HepG2 (cell line): ENCODE data around the gene CNP. TPM values are rescaled to one million over a fixed set of nuclear protein-coding genes. Genes with fewer than 3 reads are reported as not detected.

ENCODE experiments used
- ATAC-seq: fragments of 200-7000 bp; cut with Tn5 transposase; 3 replicates; pipeline ENCODE4 v1.9.1; 2020; ENCODE audit warnings: mild to moderate bottlenecking, moderate library complexity
- BruUV-seq: library from RNA; stranded (reverse); fragments of 400-500 nt; replicated peaks from 2 replicates; lab custom pipeline; 2021; lab: Mats Ljungman, UMichigan
- CTCF ChIA-PET: fragments of 300-600 bp; formaldehyde crosslinking; extraction: SDS; loops from one replicate; lab custom pipeline; 2021; ENCODE audit warnings: low total read pairs, inconsistent platforms, low intra/inter-chr PET ratio; lab: Yijun Ruan, JAX
- POLR2A ChIA-PET: fragments of 350-600 bp; sonication (Branson Sonifier 250); formaldehyde crosslinking; loops from one replicate; lab custom pipeline; 2020; ENCODE audit warnings: antibody characterized with exemption, inconsistent platforms; lab: Yijun Ruan, JAX
- DNase-seq: peaks from one replicate; pipeline ENCODE4 v3.0.0-alpha.2; 2015; ENCODE audit warnings: low spot score
- FAIRE-seq: peaks from 3 replicates; lab custom pipeline; 2011; peaks lifted over from hg19 to GRCh38; lab: Jason Lieb, UNC
- H2AFZ ChIP-seq: one replicate; pipeline ENCODE4 v1.6.1; 2011; ENCODE audit warnings: low read length, inconsistent platforms
- H3K27ac ChIP-seq: fragments of 300-600 bp; 3 replicates; pipeline ENCODE4 v1.8.0; 2011; ENCODE audit warnings: mixed run types, mild to moderate bottlenecking, mixed read lengths, low read length, inconsistent platforms; ENCODE audit not compliant: insufficient read depth; ENCODE audit errors: extremely low read length
- H3K27me3 ChIP-seq, 2 experiments: fragments of 200-600 bp in 1 of 2; 2 replicates in 1 of 2; 3 replicates in 1 of 2; pipeline versions ENCODE4 v1.6.0 to v1.8.0; 2011; ENCODE audit warnings: low read length in 2 of 2, mild to moderate bottlenecking in 2 of 2, moderate library complexity in 2 of 2, inconsistent platforms in 1 of 2; ENCODE audit not compliant: insufficient read depth in 2 of 2, control insufficient read depth in 1 of 2
- H3K36me3 ChIP-seq, 2 experiments: fragments of 200-600 bp in 1 of 2; replicated peaks in 1 of 2; 2 replicates in 1 of 2; 3 replicates in 1 of 2; pipeline versions ENCODE4 v1.5.1 to v1.8.0; 2011; ENCODE audit warnings: low read length in 2 of 2, inconsistent platforms in 1 of 2; ENCODE audit not compliant: insufficient read depth in 2 of 2, control insufficient read depth in 1 of 2
- H3K4me1 ChIP-seq: 2 replicates; pipeline ENCODE4 v1.5.1; 2012; ENCODE audit warnings: low read length, inconsistent platforms; ENCODE audit not compliant: insufficient read depth
- H3K4me2 ChIP-seq: 2 replicates; pipeline ENCODE4 v1.6.0; 2011; ENCODE audit warnings: low read depth, low read length, inconsistent platforms
- H3K4me3 ChIP-seq, 3 experiments: fragments of 200-600 bp in 1 of 3; sonication (generic), shearing (Covaris generic) in 1 of 3; replicated peaks in 1 of 3; 2 replicates each; pipeline ENCODE4 v1.5.1; 2011 to 2016; ENCODE audit warnings: low read length in 3 of 3, inconsistent platforms in 2 of 3, low read depth in 2 of 3, mild to moderate bottlenecking in 2 of 3, control low read depth in 1 of 3, mixed read lengths in 1 of 3; ENCODE audit not compliant: insufficient read depth in 1 of 3
- H3K79me2 ChIP-seq: one replicate; pipeline ENCODE4 v1.6.1; 2011; ENCODE audit warnings: low read length, inconsistent platforms; ENCODE audit not compliant: insufficient read depth
- H3K9ac ChIP-seq: 2 replicates; pipeline ENCODE4 v1.6.0; 2011; ENCODE audit warnings: mild to moderate bottlenecking, low read depth, low read length, inconsistent platforms; ENCODE audit not compliant: insufficient read depth
- H3K9me3 ChIP-seq: 2 replicates; pipeline ENCODE4 v1.5.1; 2012; ENCODE audit warnings: mild to moderate bottlenecking, low read length
- H4K20me1 ChIP-seq: 2 replicates; pipeline ENCODE4 v1.6.0; 2011; ENCODE audit warnings: inconsistent platforms, mild to moderate bottlenecking, low read length, moderate library complexity; ENCODE audit not compliant: insufficient read depth
- HDAC6 ChIP-seq: fragments of 200-600 bp; sonication (generic); IDR thresholded peaks from 2 replicates; pipeline ENCODE4 v1.7.0; 2017; ENCODE audit warnings: mild to moderate bottlenecking, antibody characterized with exemption, low read length, low read depth
- POLR2A ChIP-seq, 2 experiments: IDR thresholded peaks; 2 replicates each; pipeline ENCODE4 v1.6.1; 2011; ENCODE audit warnings: low read depth in 2 of 2, low read length in 2 of 2, mild to moderate bottlenecking in 1 of 2, moderate library complexity in 1 of 2; ENCODE audit not compliant: insufficient read depth in 1 of 2
- ZNF687 ChIP-seq: sonication (generic); formaldehyde crosslinking; IDR thresholded peaks from 2 replicates; pipeline ENCODE4 v1.5.1; 2020; ENCODE audit warnings: mild to moderate bottlenecking, missing genetic modification reagents, moderate library complexity
- WGBS: methylation state at CpG from one replicate; pipeline ENCODE4 v1.1.6; 2017; ENCODE audit warnings: low lambda C conversion rate; 5-methylcytosine and 5-hydroxymethylcytosine counted together
- in situ Hi-C: cut with HindIII; loops from 2 replicates; pipeline ENCODE4 v1.10.0; 2017; ENCODE audit warnings: low pct_unique_long_range_greater_than_20kb; ENCODE audit not compliant: extremely low pct_ligation_motif_present
- intact Hi-C: fragments of 100-400 bp; cut with micrococcal nuclease; formaldehyde crosslinking; loops from one replicate; pipeline ENCODE4 v1.10.0; 2022; ENCODE audit not compliant: unreplicated experiment
- polyA plus RNA-seq, 8 experiments: library from polyadenylated mRNA; depleted of rRNA in 3 of 8; stranded (reverse) in 7 of 8; unstranded in 1 of 8; fragments of >200 nt; fragmentation: Illumina TruSeq in 4 of 8; extraction: Trizol in 4 of 8; gene quantifications; 2 replicates each; pipeline versions ENCODE4 v1.2.1 to v1.2.3, GENCODE V29; 2011 to 2016; ENCODE audit warnings: low read depth in 4 of 8, missing spikeins in 1 of 8, mixed read lengths in 1 of 8; ENCODE audit not compliant: insufficient read depth in 1 of 8
- total RNA-seq, 5 experiments: library from RNA; depleted of rRNA; stranded (reverse); fragments of >200 nt; fragmentation: Illumina TruSeq; extraction: Trizol; gene quantifications; 2 replicates each; pipeline ENCODE4 v1.2.3, GENCODE V29; 2016; ENCODE audit warnings: low read depth in 1 of 5

CNP gene
- total and polyA plus RNA-seq, 2 of the 13 experiments (the other 11 are each of a cell fraction or from before 2014, with no cell fraction given): 97.2 to 161 TPM

GRCh38 chr17:41977991-41978390, 11.4 kb downstream of the CNP start:
- Histone ChIP-seq H3K79me2 (no peaks in the 10 kb centered on the region), H3K4me3 (no peak overlapping the region), H3K9ac (no peak overlapping the region)
- no peak for FAIRE-seq
- no peak for TF ChIP-seq HDAC6
- TF ChIP-seq POLR2A (IDR thresholded peaks at IDR 0.05; ENCODE audit: insufficient read depth in 1 of 2, low read depth in 2 of 2, low read length in 2 of 2): peak in 1 of 2 experiments; percentile 31; a peak in 1 of 4 replicates
- TF ChIP-seq ZNF687 (CRISPR knock-in tag): 0 out of 2 replicates have a peak, but pooled peaks have one; percentile 11
- TF ChIP-seq, all 625 proteins: peak for 2
- no peak for ATAC-seq
- Histone ChIP-seq H3K4me1 (peaks cover under 1% of the 10 kb centered on the region; the same call in 1 of the 2 replicates), H3K9me3 (no peaks in the 10 kb centered on the region), H3K27me3 (no peaks in the 10 kb centered on the region), H2AFZ (no peak overlapping the region), H3K36me3 (peaks cover 57 to 81% of the 10 kb centered on the region in 2 experiments), H4K20me1 (no peaks in the 10 kb centered on the region), H3K4me2 (no peak overlapping the region), H3K27ac (no peak overlapping the region)
- intact Hi-C loops (no loop called here), in situ Hi-C loops (no loop called here)
- no peak for DNase-seq
- 90% methylated on average over 4 of the region's 4 CpGs for WGBS
- BruUV-seq: no TSS peak
- ChIA-PET CTCF (no interaction called here), POLR2A (interaction anchor here (1.4 to 1.9 kb wide), 3 partner anchors 12 to 25 kb away, joined by 3 to 6 read pairs (median 4); partner anchors contain the start of gene CNP)
